C4-2B (cell line): ENCODE results near the gene ATRNL1.

Source experiments
- ZFX ChIP-seq: fragments of 450-650 bp; IDR thresholded peaks from 2 replicates; pipeline ENCODE4 v1.6.1; 2017
- TF ChIP-seq, protein P1 (sequence below): fragments of 450-650 bp; conservative IDR thresholded peaks from 2 replicates; pipeline ENCODE4 v1.5.1; 2017; ENCODE audit warnings: mild to moderate bottlenecking

DNA sequence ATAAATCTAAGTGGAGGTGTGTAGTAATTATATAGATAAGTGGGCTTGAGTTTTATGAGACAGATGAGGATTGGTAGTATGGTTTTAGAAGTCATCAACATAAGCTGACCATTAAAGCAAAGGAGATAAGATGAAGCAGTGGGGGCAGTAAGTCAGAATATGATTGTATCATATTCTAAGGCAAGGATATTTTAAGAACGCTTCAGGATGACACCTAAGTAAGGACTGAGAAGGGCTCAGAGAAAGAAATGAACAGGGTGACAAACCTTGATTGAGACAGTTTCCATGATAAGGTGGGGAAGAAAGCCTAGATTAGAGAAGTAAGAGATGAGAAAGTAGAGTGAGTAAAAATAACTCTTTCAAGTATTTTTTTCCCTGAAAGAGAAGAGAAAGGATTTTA, 567.2 kb downstream of the ATRNL1 start:
- TF ChIP-seq, protein P1, sequence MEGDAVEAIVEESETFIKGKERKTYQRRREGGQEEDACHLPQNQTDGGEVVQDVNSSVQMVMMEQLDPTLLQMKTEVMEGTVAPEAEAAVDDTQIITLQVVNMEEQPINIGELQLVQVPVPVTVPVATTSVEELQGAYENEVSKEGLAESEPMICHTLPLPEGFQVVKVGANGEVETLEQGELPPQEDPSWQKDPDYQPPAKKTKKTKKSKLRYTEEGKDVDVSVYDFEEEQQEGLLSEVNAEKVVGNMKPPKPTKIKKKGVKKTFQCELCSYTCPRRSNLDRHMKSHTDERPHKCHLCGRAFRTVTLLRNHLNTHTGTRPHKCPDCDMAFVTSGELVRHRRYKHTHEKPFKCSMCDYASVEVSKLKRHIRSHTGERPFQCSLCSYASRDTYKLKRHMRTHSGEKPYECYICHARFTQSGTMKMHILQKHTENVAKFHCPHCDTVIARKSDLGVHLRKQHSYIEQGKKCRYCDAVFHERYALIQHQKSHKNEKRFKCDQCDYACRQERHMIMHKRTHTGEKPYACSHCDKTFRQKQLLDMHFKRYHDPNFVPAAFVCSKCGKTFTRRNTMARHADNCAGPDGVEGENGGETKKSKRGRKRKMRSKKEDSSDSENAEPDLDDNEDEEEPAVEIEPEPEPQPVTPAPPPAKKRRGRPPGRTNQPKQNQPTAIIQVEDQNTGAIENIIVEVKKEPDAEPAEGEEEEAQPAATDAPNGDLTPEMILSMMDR, result no peak
- TF ChIP-seq ZFX, result no peak
